Measurements from ENCODE around the gene MLLT10.

DNA sequence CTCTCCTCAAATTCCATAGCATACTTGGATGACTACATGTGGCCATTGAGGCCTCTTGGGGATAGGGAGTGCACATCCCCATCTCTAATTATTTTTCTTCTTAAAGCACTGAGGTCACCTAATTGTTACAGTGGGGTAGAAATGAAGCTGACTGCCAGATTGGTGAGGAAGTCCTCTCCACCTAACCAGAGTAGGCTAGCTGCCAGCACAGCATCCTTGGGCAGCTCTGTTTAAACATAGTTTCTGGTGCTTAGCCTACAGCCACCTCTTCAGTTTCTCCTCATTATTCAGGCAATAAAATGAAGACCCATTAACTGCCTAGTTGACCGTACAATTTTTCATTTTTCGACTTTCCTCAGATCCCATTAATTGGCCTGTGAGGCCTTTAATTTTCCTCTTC, 104.6 kb downstream of the MLLT10 start:
- TF ChIP-seq REST (IDR thresholded peaks at IDR 0.05; ENCODE audit: low read depth) (no peak), EZH2 (IDR thresholded peaks at IDR 0.05) (no peak), RAD21 (IDR thresholded peaks at IDR 0.05; ENCODE audit: low read depth) (no peak), CEBPB (IDR thresholded peaks at IDR 0.05; ENCODE audit: low read depth) (no peak), POLR2A (IDR thresholded peaks at IDR 0.05; ENCODE audit: borderline replicate concordance, extremely low read depth, insufficient read depth, insufficient read length) (no peak), POLR2AphosphoS5 (IDR thresholded peaks at IDR 0.05; ENCODE audit: low read depth, low read length) (no peak), ATF3 (IDR thresholded peaks at IDR 0.05) (no peak), JUND (IDR thresholded peaks at IDR 0.05) (no peak), ELF1 (IDR thresholded peaks at IDR 0.05; ENCODE audit: borderline replicate concordance, low read depth) (no peak), YY1 (IDR thresholded peaks at IDR 0.05; ENCODE audit: extremely low read depth, insufficient replicate concordance, low read depth, low read length) (no peak)
- TF ChIP-seq, protein P1, sequence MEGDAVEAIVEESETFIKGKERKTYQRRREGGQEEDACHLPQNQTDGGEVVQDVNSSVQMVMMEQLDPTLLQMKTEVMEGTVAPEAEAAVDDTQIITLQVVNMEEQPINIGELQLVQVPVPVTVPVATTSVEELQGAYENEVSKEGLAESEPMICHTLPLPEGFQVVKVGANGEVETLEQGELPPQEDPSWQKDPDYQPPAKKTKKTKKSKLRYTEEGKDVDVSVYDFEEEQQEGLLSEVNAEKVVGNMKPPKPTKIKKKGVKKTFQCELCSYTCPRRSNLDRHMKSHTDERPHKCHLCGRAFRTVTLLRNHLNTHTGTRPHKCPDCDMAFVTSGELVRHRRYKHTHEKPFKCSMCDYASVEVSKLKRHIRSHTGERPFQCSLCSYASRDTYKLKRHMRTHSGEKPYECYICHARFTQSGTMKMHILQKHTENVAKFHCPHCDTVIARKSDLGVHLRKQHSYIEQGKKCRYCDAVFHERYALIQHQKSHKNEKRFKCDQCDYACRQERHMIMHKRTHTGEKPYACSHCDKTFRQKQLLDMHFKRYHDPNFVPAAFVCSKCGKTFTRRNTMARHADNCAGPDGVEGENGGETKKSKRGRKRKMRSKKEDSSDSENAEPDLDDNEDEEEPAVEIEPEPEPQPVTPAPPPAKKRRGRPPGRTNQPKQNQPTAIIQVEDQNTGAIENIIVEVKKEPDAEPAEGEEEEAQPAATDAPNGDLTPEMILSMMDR (IDR thresholded peaks at IDR 0.05 in 2 of 3, conservative IDR thresholded peaks at IDR 0.05 in 1 of 3; ENCODE audit: borderline replicate concordance in 1 of 3, insufficient read depth in 1 of 3, low read depth in 2 of 3, low read length in 2 of 3), result no peak
- TF ChIP-seq, protein P2, sequence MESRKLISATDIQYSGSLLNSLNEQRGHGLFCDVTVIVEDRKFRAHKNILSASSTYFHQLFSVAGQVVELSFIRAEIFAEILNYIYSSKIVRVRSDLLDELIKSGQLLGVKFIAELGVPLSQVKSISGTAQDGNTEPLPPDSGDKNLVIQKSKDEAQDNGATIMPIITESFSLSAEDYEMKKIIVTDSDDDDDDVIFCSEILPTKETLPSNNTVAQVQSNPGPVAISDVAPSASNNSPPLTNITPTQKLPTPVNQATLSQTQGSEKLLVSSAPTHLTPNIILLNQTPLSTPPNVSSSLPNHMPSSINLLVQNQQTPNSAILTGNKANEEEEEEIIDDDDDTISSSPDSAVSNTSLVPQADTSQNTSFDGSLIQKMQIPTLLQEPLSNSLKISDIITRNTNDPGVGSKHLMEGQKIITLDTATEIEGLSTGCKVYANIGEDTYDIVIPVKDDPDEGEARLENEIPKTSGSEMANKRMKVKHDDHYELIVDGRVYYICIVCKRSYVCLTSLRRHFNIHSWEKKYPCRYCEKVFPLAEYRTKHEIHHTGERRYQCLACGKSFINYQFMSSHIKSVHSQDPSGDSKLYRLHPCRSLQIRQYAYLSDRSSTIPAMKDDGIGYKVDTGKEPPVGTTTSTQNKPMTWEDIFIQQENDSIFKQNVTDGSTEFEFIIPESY (IDR thresholded peaks at IDR 0.05; ENCODE audit: extremely low read depth, insufficient replicate concordance, low read length), result no peak
